HepG2 (cell line): ENCODE measurements around the gene PLA2G4C. TPM values are rescaled to one million over a fixed set of nuclear protein-coding genes. Genes with fewer than 3 reads are reported as not detected.

Source experiments
- ATAC-seq: fragments of 200-7000 bp; cut with Tn5 transposase; 3 replicates; pipeline ENCODE4 v1.9.1; 2020; ENCODE audit warnings: mild to moderate bottlenecking, moderate library complexity
- BruUV-seq: library from RNA; stranded (reverse); fragments of 400-500 nt; replicated peaks from 2 replicates; lab custom pipeline; 2021; lab: Mats Ljungman, UMichigan
- CTCF ChIA-PET: fragments of 300-600 bp; formaldehyde crosslinking; extraction: SDS; loops from one replicate; lab custom pipeline; 2021; ENCODE audit warnings: low total read pairs, inconsistent platforms, low intra/inter-chr PET ratio; lab: Yijun Ruan, JAX
- POLR2A ChIA-PET: fragments of 350-600 bp; sonication (Branson Sonifier 250); formaldehyde crosslinking; loops from one replicate; lab custom pipeline; 2020; ENCODE audit warnings: antibody characterized with exemption, inconsistent platforms; lab: Yijun Ruan, JAX
- DNase-seq: peaks from one replicate; pipeline ENCODE4 v3.0.0-alpha.2; 2015; ENCODE audit warnings: low spot score
- FAIRE-seq: peaks from 3 replicates; lab custom pipeline; 2011; peaks lifted over from hg19 to GRCh38; lab: Jason Lieb, UNC
- H2AFZ ChIP-seq: one replicate; pipeline ENCODE4 v1.6.1; 2011; ENCODE audit warnings: low read length, inconsistent platforms
- H3K27ac ChIP-seq: fragments of 300-600 bp; 3 replicates; pipeline ENCODE4 v1.8.0; 2011; ENCODE audit warnings: mixed run types, mild to moderate bottlenecking, mixed read lengths, low read length, inconsistent platforms; ENCODE audit not compliant: insufficient read depth; ENCODE audit errors: extremely low read length
- H3K27me3 ChIP-seq, 2 experiments: fragments of 200-600 bp in 1 of 2; 2 replicates in 1 of 2; 3 replicates in 1 of 2; pipeline versions ENCODE4 v1.6.0 to v1.8.0; 2011; ENCODE audit warnings: low read length in 2 of 2, mild to moderate bottlenecking in 2 of 2, moderate library complexity in 2 of 2, inconsistent platforms in 1 of 2; ENCODE audit not compliant: insufficient read depth in 2 of 2, control insufficient read depth in 1 of 2
- H3K36me3 ChIP-seq, 2 experiments: fragments of 200-600 bp in 1 of 2; replicated peaks in 1 of 2; 2 replicates in 1 of 2; 3 replicates in 1 of 2; pipeline versions ENCODE4 v1.5.1 to v1.8.0; 2011; ENCODE audit warnings: low read length in 2 of 2, inconsistent platforms in 1 of 2; ENCODE audit not compliant: insufficient read depth in 2 of 2, control insufficient read depth in 1 of 2
- H3K4me1 ChIP-seq: 2 replicates; pipeline ENCODE4 v1.5.1; 2012; ENCODE audit warnings: low read length, inconsistent platforms; ENCODE audit not compliant: insufficient read depth
- H3K4me2 ChIP-seq: 2 replicates; pipeline ENCODE4 v1.6.0; 2011; ENCODE audit warnings: low read depth, low read length, inconsistent platforms
- H3K4me3 ChIP-seq, 3 experiments: fragments of 200-600 bp in 1 of 3; sonication (generic), shearing (Covaris generic) in 1 of 3; replicated peaks in 1 of 3; 2 replicates each; pipeline ENCODE4 v1.5.1; 2011 to 2016; ENCODE audit warnings: low read length in 3 of 3, inconsistent platforms in 2 of 3, low read depth in 2 of 3, mild to moderate bottlenecking in 2 of 3, control low read depth in 1 of 3, mixed read lengths in 1 of 3; ENCODE audit not compliant: insufficient read depth in 1 of 3
- H3K79me2 ChIP-seq: one replicate; pipeline ENCODE4 v1.6.1; 2011; ENCODE audit warnings: low read length, inconsistent platforms; ENCODE audit not compliant: insufficient read depth
- H3K9ac ChIP-seq: 2 replicates; pipeline ENCODE4 v1.6.0; 2011; ENCODE audit warnings: mild to moderate bottlenecking, low read depth, low read length, inconsistent platforms; ENCODE audit not compliant: insufficient read depth
- H3K9me3 ChIP-seq: 2 replicates; pipeline ENCODE4 v1.5.1; 2012; ENCODE audit warnings: mild to moderate bottlenecking, low read length
- H4K20me1 ChIP-seq: 2 replicates; pipeline ENCODE4 v1.6.0; 2011; ENCODE audit warnings: inconsistent platforms, mild to moderate bottlenecking, low read length, moderate library complexity; ENCODE audit not compliant: insufficient read depth
- AGO2 ChIP-seq: fragments of 200-400 bp; formaldehyde crosslinking; optimal IDR thresholded peaks from 2 replicates; pipeline ENCODE3; 2017; ENCODE audit warnings: mild to moderate bottlenecking, low read depth, low read length, moderate library complexity
- BRD4 ChIP-seq: sonication (generic); formaldehyde crosslinking; IDR thresholded peaks from 2 replicates; pipeline ENCODE4 v1.4.0; 2020; ENCODE audit warnings: missing genetic modification reagents
- CCDC6 ChIP-seq: sonication (generic); formaldehyde crosslinking; IDR thresholded peaks from 2 replicates; pipeline ENCODE4 v1.8.1; 2022; ENCODE audit warnings: mild to moderate bottlenecking, missing genetic modification reagents, moderate library complexity
- NR2C2 ChIP-seq: sonication (generic); formaldehyde crosslinking; IDR thresholded peaks from 2 replicates; pipeline ENCODE4 v1.4.0; 2020; ENCODE audit warnings: missing genetic modification reagents, mild to moderate bottlenecking, moderate library complexity, borderline replicate concordance
- PAF1 ChIP-seq: IDR thresholded peaks from 2 replicates; pipeline ENCODE4 v1.6.1; 2016; ENCODE audit warnings: missing genetic modification reagents, missing compliant biosample characterization
- ZNF30 ChIP-seq: sonication (generic); formaldehyde crosslinking; IDR thresholded peaks from 2 replicates; pipeline ENCODE4 v1.5.0; 2020; ENCODE audit warnings: mild to moderate bottlenecking, missing genetic modification reagents
- ZNF713 ChIP-seq: sonication (generic); formaldehyde crosslinking; IDR thresholded peaks from 2 replicates; pipeline ENCODE4 v1.4.0; 2020; ENCODE audit warnings: mild to moderate bottlenecking, missing genetic modification reagents
- ZNF816 ChIP-seq: sonication (generic); formaldehyde crosslinking; IDR thresholded peaks from 2 replicates; pipeline ENCODE4 v1.8.0; 2022; ENCODE audit warnings: missing genetic modification reagents, mild to moderate bottlenecking, borderline replicate concordance
- WGBS: methylation state at CpG from one replicate; pipeline ENCODE4 v1.1.6; 2017; ENCODE audit warnings: low lambda C conversion rate; 5-methylcytosine and 5-hydroxymethylcytosine counted together
- in situ Hi-C: cut with HindIII; loops from 2 replicates; pipeline ENCODE4 v1.10.0; 2017; ENCODE audit warnings: low pct_unique_long_range_greater_than_20kb; ENCODE audit not compliant: extremely low pct_ligation_motif_present
- intact Hi-C: fragments of 100-400 bp; cut with micrococcal nuclease; formaldehyde crosslinking; loops from one replicate; pipeline ENCODE4 v1.10.0; 2022; ENCODE audit not compliant: unreplicated experiment
- polyA plus RNA-seq, 8 experiments: library from polyadenylated mRNA; depleted of rRNA in 3 of 8; stranded (reverse) in 7 of 8; unstranded in 1 of 8; fragments of >200 nt; fragmentation: Illumina TruSeq in 4 of 8; extraction: Trizol in 4 of 8; gene quantifications; 2 replicates each; pipeline versions ENCODE4 v1.2.1 to v1.2.3, GENCODE V29; 2011 to 2016; ENCODE audit warnings: low read depth in 4 of 8, missing spikeins in 1 of 8, mixed read lengths in 1 of 8; ENCODE audit not compliant: insufficient read depth in 1 of 8
- total RNA-seq, 5 experiments: library from RNA; depleted of rRNA; stranded (reverse); fragments of >200 nt; fragmentation: Illumina TruSeq; extraction: Trizol; gene quantifications; 2 replicates each; pipeline ENCODE4 v1.2.3, GENCODE V29; 2016; ENCODE audit warnings: low read depth in 1 of 5
- TF ChIP-seq, protein P1 (sequence below): IDR thresholded peaks from 2 replicates; pipeline ENCODE4 v1.6.1; 2016; ENCODE audit warnings: low read depth

PLA2G4C gene
- total and polyA plus RNA-seq, 2 of the 13 experiments (the other 11 are each of a cell fraction or from before 2014, with no cell fraction given), result 1.6 to 1.7 TPM

DNA sequence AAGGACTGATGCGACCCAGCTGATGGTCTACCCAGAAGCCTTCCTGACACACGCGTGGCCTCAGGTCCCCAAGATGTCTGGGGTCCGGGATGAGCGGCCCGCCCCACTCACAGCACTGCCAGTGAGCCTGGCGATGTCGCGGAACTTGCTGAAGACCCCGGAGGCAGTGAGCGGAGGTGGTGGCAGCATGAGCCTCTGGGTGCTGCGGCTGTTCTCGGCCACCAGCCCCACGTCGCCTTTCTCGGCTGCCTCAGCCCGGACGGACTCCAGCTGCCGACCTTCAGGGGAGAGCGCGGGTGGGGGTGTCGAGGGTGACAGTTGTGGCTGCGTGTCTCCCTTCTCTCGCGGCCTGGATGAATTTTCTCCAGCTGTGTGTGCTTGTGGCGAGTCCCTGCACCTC lies 26.8 kb upstream of the PLA2G4C start:
- FAIRE-seq (no peak), DNase-seq (no peak), ATAC-seq (no peak)
- no peaks in the 10 kb centered on the region for H3K79me2 ChIP-seq
- no peak overlapping the region for H3K4me2 ChIP-seq
- H4K20me1 ChIP-seq, result no peaks in the 10 kb centered on the region
- intact Hi-C loops, result no loop called here
- no TSS peak for BruUV-seq
- H3K27me3 ChIP-seq, result no peaks in the 10 kb centered on the region
- H3K9me3 ChIP-seq, result no peaks in the 10 kb centered on the region
- H3K4me3 ChIP-seq, result no peak overlapping the region
- TF ChIP-seq ZNF713 (CRISPR knock-in tag) (no peak), NR2C2 (CRISPR knock-in tag) (no peak), PAF1 (CRISPR knock-in tag) (no peak), ZNF30 (CRISPR knock-in tag) (no peak), AGO2 (peak; percentile 33), ZNF816 (no peak), BRD4 (no peak), CCDC6 (CRISPR knock-in tag) (no peak)
- TF ChIP-seq, protein P1, sequence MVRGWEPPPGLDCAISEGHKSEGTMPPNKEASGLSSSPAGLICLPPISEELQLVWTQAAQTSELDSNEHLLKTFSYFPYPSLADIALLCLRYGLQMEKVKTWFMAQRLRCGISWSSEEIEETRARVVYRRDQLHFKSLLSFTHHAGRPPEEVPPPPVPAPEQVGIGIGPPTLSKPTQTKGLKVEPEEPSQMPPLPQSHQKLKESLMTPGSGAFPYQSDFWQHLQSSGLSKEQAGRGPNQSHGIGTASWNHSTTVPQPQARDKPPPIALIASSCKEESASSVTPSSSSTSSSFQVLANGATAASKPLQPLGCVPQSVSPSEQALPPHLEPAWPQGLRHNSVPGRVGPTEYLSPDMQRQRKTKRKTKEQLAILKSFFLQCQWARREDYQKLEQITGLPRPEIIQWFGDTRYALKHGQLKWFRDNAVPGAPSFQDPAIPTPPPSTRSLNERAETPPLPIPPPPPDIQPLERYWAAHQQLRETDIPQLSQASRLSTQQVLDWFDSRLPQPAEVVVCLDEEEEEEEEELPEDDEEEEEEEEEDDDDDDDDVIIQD (CRISPR knock-in tag), result no peak
- H2AFZ ChIP-seq, result no peak overlapping the region
- POLR2A ChIA-PET, result no interaction called here
- H3K4me1 ChIP-seq, result no peaks in the 10 kb centered on the region
- H3K9ac ChIP-seq, result no peak overlapping the region
- no peak overlapping the region for H3K27ac ChIP-seq
- in situ Hi-C loops, result no loop called here
- H3K36me3 ChIP-seq, result peaks cover 4 to 37% of the 10 kb centered on the region in 2 experiments; a peak in 3 of 5 replicates
- WGBS, result 100% methylated on average over 12 of the region's 26 CpGs
- CTCF ChIA-PET, result no interaction called here
